Measurements from ENCODE around the gene GABPB2.

GABPB2 gene

DNA sequence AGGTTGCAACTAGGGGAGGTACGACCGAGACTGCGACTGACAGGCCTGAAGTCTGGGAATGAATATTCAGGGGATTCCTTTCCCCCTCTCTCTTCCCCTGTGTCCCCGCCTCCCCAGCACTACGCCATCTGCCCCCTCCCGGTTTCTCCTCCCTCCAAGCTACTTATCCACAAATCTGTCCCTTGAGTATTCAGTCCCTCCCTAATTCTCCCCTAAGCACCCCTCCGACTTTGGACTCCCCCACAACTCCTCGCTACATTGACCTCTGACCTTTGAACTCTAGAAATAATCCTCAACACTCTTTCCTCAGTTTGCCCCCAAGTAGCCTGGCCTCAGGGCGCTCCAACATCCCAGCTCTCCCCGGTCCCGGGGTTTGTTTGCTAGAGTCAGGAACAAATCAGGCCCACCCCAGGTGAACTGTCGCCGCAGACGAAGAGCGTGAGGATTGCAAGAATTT lies 94.7 kb downstream of the GABPB2 start:
- peak; percentile 60 for DNase-seq (ENCODE audit: low spot score)

DNA sequence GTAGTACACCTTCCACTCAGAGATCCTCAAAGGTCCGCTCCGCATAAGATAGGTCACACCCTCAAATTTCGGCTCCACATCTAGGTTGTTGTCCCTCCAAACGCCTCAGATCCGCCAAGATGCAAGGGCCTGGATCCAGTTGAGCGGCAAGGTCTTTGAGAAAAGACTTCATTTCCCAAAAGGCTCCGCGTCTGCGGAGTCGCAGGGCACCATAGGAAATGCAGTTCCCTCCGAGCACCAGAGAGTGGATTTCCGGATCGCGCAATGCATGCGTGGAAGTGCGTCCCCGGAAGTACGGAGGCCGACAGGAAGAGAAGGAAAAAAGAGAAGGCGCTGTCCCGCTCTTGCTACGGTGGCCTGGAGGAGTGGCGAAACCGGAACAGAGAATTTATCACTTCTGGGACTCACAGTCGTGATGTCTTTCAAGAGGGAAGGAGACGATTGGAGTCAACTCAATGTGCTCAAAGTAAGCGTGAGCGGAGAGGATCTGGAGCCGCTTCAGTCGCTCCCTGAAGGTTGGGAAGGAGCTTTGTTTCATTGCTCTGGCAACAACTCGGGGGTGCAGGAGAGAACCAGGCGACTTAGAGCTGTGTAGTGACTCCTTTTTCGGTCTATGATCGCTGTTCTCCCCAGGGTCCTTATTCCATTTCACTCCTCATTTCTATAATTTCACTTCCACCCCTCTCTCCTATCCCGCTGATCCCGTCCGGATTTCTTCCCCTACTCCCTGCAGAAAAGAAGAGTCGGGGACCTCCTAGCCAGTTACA lies 95.4 kb downstream of the GABPB2 start, which contains the start of the genes LYSMD1 and SCNM1:
Gene LYSMD1 (minus strand): TSS at position 165 of the 767 bp plus-strand sequence. CDS start 644 bp downstream, outside the sequence.
Gene SCNM1 (plus strand): TSS at position 407 of the 767 bp plus-strand sequence. CDS start 9 bp downstream, at position 416.
- peak; percentile 98 for DNase-seq (ENCODE audit: low spot score)

DNA sequence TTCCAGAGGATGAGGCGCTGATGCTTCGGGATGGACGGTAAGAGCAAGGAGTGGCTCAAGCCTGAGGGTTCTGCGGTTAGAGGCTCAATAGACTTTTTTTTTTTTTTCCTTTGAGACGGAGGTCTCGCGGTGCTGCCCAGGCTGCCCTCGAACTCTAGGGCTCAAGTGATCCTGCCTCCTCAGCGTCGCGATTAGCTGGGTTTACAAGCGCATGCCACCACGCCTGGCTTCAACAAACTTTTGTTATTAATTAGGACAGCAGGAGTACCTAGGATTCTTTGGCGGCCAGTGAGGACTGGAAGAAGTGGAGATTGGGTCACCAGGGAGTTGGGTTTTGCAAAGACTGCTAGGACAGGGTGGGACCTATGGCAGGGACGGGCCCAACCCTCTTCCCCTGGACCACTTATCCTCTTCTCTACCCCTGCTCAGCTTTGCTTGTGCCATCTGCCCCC lies 96.0 kb downstream of the GABPB2 start:
- no peak for DNase-seq (ENCODE audit: low spot score)

DNA sequence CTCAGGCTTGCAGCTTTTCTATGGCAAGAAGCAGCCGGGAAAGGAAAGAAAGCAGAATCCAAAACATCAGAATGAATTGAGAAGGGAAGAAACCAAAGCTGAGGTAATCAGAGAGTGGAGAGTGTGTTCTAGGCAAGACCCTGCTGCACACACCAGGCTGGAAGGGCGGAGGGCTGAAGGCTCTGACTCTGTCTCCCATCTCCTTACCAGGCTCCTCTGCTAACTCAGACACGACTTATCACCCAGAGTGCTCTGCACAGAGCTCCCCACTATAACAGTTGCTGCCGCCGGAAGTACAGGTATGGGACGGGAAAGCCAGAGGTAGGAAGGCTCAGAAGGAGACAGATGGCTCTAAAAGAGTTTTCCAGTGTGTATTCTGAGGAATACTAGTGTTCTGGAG lies 96.6 kb downstream of the GABPB2 start:
- DNase-seq (ENCODE audit: low spot score): no peak

DNA sequence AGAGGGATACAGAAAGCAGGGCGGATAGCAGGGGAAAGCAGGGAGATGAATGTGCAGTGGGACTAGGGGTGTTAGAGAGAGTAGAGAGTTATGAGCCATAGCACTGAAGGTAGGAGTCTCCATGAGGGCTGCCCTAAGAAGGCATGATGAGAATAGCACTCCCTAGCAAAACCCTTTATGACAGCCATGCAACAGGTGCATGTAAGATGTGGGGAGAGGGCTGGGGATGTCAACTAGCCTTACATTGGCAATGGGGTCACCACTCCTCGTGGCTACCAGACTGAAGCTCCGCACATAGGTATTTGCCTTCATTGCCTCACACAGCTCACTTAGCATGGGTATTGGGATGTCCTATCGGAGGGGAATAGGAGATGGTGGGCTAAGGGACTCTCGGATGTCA lies 100.6 kb downstream of the GABPB2 start:
- no peak for DNase-seq (ENCODE audit: low spot score)

Data from globus pallidus (tissue), 1 donor.